ENCODE measurements around the gene CFAP61.

The CFAP61 gene

DNA sequence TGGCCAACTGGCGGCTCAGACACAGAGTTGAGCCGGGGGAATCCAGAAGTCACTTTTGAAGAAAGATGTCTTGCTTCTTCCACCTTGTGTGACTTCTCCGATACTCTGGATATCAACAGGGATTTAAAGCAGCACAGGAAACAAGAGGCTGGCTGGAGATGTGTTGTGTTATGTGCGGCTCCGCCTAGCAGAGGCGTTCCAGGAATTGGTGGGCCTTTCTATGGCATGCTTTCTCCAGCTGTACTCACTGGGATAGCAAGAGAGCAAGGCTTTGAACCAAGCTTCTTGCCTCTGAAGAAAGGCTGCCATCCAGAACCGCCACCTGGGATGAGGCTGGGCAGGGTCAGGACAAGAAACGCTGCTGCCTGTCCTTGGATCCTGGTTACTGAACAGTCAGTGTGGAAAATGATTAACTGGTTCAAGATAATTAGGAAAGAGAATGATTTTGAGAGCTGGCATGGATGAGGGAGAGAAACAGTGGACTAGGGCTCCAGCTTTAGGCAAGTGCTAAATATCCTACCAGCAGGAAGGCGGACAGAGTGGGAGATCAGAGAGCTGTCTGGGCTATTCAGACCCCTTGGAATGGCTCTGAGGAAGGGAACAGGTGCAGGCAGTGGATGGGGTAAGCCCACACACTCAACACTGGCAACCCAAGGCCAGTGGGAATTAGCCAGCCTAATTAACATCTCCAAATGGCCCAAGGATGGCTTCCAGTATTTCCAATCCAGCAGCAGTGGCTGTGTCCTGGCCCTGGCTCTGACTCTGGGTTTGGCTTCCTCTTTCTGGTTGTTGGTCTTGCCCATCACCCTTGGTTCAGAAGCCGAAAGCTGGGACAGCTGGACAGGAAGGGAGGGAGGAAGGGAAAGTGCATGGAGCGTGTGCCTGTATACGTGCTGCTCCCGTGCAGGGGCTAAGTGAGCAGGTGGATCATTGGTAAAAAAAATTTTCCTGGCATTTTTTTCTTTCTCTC lies 347.5 kb downstream of the CFAP61 start:
- DNase-seq (ENCODE audit: low spot score): no peak

DNA sequence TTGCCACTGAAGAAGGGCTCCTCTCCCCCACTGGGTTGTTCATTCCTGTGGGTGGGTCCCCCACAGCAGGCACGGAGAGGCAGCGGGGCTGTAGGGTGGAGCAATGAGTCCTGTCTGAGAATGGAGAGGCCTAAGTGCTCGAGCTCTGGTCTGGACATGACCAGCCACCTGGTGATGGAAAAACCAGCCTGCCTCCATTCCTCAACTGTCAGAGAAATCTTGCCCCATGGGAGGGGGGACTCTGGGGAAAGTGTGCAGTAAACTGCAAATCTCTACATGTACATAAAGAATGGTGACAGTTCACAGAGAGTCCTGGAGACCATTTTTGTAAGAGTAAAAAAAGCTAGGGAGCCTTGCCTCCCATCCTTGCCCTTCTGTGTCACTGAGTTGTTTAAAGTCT lies 349.7 kb downstream of the CFAP61 start:
- no peak for DNase-seq (ENCODE audit: low spot score)

DNA sequence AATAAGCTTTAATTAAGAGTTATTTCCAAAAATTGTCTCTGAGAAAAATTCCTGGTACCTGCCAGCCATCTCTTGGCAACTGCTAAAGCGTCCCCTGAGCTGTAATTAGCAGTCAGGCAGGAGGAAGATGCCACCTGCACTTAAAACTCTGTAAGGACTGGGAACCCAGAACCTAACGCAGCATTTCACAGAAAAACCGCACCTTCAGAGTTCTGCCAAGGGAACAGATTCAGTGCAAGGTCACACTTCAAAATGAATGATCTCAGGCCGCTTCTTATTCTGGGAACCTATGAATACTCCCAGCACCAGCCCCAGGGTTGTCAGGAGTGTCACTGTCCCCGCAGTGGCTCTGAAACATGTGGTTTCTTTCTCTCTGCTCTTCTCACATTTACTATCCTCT lies 352.3 kb downstream of the CFAP61 start:
- no peak for DNase-seq (ENCODE audit: low spot score)

- no peak for DNase-seq (ENCODE audit: low spot score)
Observed at GRCh38 chr20:20405623-20406022, 353.3 kb downstream of the CFAP61 start.

DNA sequence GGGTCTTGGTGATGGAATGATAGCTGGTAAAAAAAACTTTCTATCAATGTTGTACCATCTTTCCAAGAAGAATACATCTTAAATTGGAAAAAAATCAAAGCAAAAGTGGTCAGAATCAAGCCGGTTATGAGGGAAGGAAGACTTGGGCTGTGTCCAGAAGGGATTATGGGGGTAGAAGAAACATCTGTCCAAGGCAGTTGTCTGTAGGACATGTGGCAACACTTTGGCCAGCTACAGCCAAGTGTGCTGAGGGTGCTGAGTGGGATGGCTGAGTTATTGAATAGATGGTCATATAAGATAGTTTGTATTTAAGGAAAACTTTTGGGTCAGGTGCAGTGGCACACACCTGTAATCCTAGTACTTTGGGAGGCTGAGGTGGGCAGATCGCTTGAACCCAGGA lies 354.0 kb downstream of the CFAP61 start:
- DNase-seq (ENCODE audit: low spot score): no peak

GRCh38 chr20:20407891-20408805 lies 355.8 kb downstream of the CFAP61 start:
- DNase-seq (ENCODE audit: low spot score): peak; percentile 46

DNA sequence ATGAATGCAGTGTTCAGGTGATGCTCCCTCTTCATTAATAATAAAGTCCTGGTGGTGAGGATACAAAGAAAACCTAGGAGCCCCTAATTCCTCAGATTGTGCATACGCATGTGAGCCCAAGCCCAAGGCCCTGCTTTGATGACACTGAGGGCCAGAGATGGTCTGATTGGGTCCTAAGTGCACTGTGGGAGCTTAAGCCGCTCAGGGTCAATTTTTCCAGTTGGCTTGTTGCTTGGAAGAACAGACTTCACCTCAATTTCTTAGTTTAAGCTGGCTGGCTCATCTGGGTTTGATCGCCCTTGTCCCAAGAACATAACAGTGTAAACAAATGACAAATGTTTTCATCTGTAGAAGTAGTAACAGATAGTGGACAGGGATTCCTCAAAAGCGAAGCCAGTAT lies 357.0 kb downstream of the CFAP61 start:
- DNase-seq (ENCODE audit: low spot score): no peak

Data from AG20443 (cell line).